Activated CD4-positive, alpha-beta memory T cell treated with anti-CD3 and anti-CD28 coated beads for 36 hours (primary cell): ENCODE measurements around the gene ANK3. TPM values are rescaled to one million over a fixed set of nuclear protein-coding genes. Genes with fewer than 3 reads are reported as not detected.
A peak's percentile ranks its signal among the peaks of the same experiment; 100 is the strongest.

ENCODE experiments used
- CTCF ChIA-PET: fragments of 350-600 bp; sonication (Branson Sonifier 250); formaldehyde crosslinking; loops from one replicate; lab custom pipeline; 2021; ENCODE audit warnings: antibody characterized with exemption, inconsistent platforms; lab: Charles Lee
- POLR2A ChIA-PET: fragments of 350-600 bp; sonication (Branson Sonifier 250); formaldehyde crosslinking; loops from one replicate; lab custom pipeline; 2021; ENCODE audit warnings: antibody characterized with exemption; lab: Charles Lee
- DNase-seq: peaks from one replicate; pipeline ENCODE4 v3.0.0-alpha.2; 2020
- H3K27ac Mint-ChIP-seq: one replicate; pipeline ENCODE4 v1.8.0; 2021; ENCODE audit warnings: mixed read lengths
- H3K27me3 Mint-ChIP-seq: one replicate; pipeline ENCODE4 v1.8.0; 2021; ENCODE audit warnings: mixed read lengths
- H3K36me3 Mint-ChIP-seq: one replicate; pipeline ENCODE4 v1.8.0; 2021; ENCODE audit warnings: mixed read lengths
- H3K4me1 Mint-ChIP-seq: one replicate; pipeline ENCODE4 v1.8.0; 2021; ENCODE audit warnings: low read depth, mixed read lengths
- H3K4me3 Mint-ChIP-seq: one replicate; pipeline ENCODE4 v1.8.0; 2021; ENCODE audit warnings: mild to moderate bottlenecking, mixed read lengths
- H3K9me3 Mint-ChIP-seq: one replicate; pipeline ENCODE4 v1.8.0; 2021; ENCODE audit warnings: mixed read lengths
- intact Hi-C: fragments of 100-400 bp; cut with micrococcal nuclease; formaldehyde crosslinking; loops from one replicate; pipeline ENCODE4 v1.15.1; 2023
- total RNA-seq, 2 experiments: library from RNA; stranded (reverse); gene quantifications; one replicate each; pipeline ENCODE4 v1.2.3, GENCODE V29; 2021

ANK3 gene
- total RNA-seq, 2 experiments from 2014 or later = 18.5 to 21.2 TPM

- no peak for DNase-seq
- no peaks in the 10 kb centered on the region for H3K27me3 Mint-ChIP-seq
- ChIA-PET POLR2A (no interaction called here), CTCF (no interaction called here)
- no peaks in the 10 kb centered on the region for H3K9me3 Mint-ChIP-seq
- peaks cover 4% of the 10 kb centered on the region for H3K36me3 Mint-ChIP-seq
- H3K4me1 Mint-ChIP-seq = no peaks in the 10 kb centered on the region
- intact Hi-C loops = no loop called here
- H3K27ac Mint-ChIP-seq = no peak overlapping the region
- H3K4me3 Mint-ChIP-seq = no peak overlapping the region
Observed at GRCh38 chr10:60254776-60255175, 134.9 kb downstream of the ANK3 start.

- Mint-ChIP-seq H3K4me1 (no peaks in the 10 kb centered on the region), H3K4me3 (no peak overlapping the region), H3K27ac (no peak overlapping the region), H3K27me3 (no peaks in the 10 kb centered on the region), H3K9me3 (no peaks in the 10 kb centered on the region), H3K36me3 (peaks cover 4% of the 10 kb centered on the region)
- CTCF ChIA-PET = no interaction called here
- intact Hi-C loops = no loop called here
- no peak for DNase-seq
- POLR2A ChIA-PET = no interaction called here
Observed at GRCh38 chr10:60253484-60253883, 136.2 kb downstream of the ANK3 start.

DNA sequence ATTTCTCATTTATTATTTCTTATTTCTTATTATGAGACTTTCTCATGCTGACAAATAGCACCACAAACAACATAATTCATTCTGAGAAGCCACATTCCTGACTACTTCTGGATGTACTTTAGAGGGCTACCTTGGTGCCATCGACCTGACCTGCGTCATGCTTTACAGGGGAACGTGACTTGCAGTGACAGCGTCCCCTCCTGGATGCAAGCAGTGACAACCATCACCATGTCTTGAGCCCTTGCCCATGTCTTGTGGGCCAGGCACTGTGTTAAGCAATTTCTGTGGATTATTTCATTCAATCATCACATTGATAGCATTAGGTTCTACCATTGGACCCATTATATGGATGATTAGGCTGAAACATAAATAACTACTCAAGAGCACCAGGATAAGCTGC lies 137.0 kb downstream of the ANK3 start:
- ChIA-PET CTCF (no interaction called here), POLR2A (no interaction called here)
- Mint-ChIP-seq H3K36me3 (peaks cover 4% of the 10 kb centered on the region), H3K27me3 (no peaks in the 10 kb centered on the region), H3K9me3 (no peaks in the 10 kb centered on the region), H3K27ac (no peak overlapping the region), H3K4me3 (no peak overlapping the region), H3K4me1 (no peaks in the 10 kb centered on the region)
- intact Hi-C loops = no loop called here
- DNase-seq = no peak

GRCh38 chr10:60246382-60246781 lies 143.3 kb downstream of the ANK3 start:
- intact Hi-C loops = no loop called here
- Mint-ChIP-seq H3K27me3 (no peaks in the 10 kb centered on the region), H3K27ac (no peak overlapping the region), H3K4me3 (no peak overlapping the region), H3K36me3 (no peaks in the 10 kb centered on the region), H3K9me3 (no peaks in the 10 kb centered on the region), H3K4me1 (peaks cover 3% of the 10 kb centered on the region)
- ChIA-PET POLR2A (no interaction called here), CTCF (no interaction called here)
- no peak for DNase-seq

DNA sequence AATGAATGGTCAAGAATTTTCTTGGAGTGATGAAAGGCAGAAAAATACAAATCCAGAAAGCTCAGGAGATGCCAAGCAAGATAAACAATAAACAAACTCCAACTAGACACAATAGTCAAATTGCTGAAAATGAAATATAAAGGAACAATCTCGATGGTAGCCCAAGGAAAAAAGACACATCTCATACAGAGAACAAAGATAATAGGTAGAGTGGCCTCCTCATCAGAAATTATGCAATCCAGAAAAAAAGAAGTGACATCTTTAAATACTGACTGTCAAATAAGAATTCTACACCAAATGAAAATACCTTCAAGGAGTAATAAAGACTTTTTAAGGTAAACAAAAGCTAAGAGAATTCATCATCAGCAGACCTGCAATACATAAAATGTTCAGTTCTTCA lies 150.4 kb downstream of the ANK3 start:
- CTCF ChIA-PET = interaction anchor here (0.6 to 1.5 kb wide), 3 partner anchors 142 to 989 kb away, joined by 3 read pairs; partner anchors contain the start of gene CDK1
- no peaks in the 10 kb centered on the region for H3K36me3 Mint-ChIP-seq

GRCh38 chr10:60238759-60239100 lies 150.9 kb downstream of the ANK3 start:
- ChIA-PET CTCF (interaction anchor here (0.6 to 1.5 kb wide), 3 partner anchors 141 to 990 kb away, joined by 3 read pairs; partner anchors contain the start of gene CDK1), POLR2A (no interaction called here)
- no peak overlapping the region for H3K4me3 Mint-ChIP-seq
- H3K9me3 Mint-ChIP-seq = no peaks in the 10 kb centered on the region
- no peak overlapping the region for H3K27ac Mint-ChIP-seq
- intact Hi-C loops = loop anchor here (2.0 to 5.0 kb wide), 4 partner anchors 188 to 409 kb away; no protein-coding TSS in a partner anchor
- no peak for DNase-seq
- H3K4me1 Mint-ChIP-seq = peaks cover 31% of the 10 kb centered on the region
- peaks cover 1% of the 10 kb centered on the region for H3K36me3 Mint-ChIP-seq
- H3K27me3 Mint-ChIP-seq = no peaks in the 10 kb centered on the region

More for the DNA sequence above, 150.4 kb downstream of the ANK3 start:
- intact Hi-C loops = loop anchor here (2.0 to 5.0 kb wide), 4 partner anchors 188 to 408 kb away; no protein-coding TSS in a partner anchor
- Mint-ChIP-seq H3K27me3 (no peaks in the 10 kb centered on the region), H3K4me3 (no peak overlapping the region), H3K4me1 (peaks cover 31% of the 10 kb centered on the region), H3K9me3 (no peaks in the 10 kb centered on the region), H3K27ac (no peak overlapping the region)
- DNase-seq = no peak
- POLR2A ChIA-PET = no interaction called here

- CTCF ChIA-PET = interaction anchor here (0.8 to 1.5 kb wide), 4 partner anchors 29 to 540 kb away, joined by 3 to 4 read pairs (median 3); partner anchors contain the start of gene CDK1
- peaks cover 31% of the 10 kb centered on the region for H3K4me1 Mint-ChIP-seq
- intact Hi-C loops = loop anchor here (1.0 to 5.0 kb wide), 5 partner anchors 189 to 540 kb away; partner anchors contain the start of gene CDK1
- no peak overlapping the region for H3K4me3 Mint-ChIP-seq
- peak overlapping the region; percentile 50 for H3K27ac Mint-ChIP-seq
- no peaks in the 10 kb centered on the region for H3K27me3 Mint-ChIP-seq
- peaks cover 1% of the 10 kb centered on the region for H3K36me3 Mint-ChIP-seq
- POLR2A ChIA-PET = interaction anchor here (1.3 kb wide), 1 partner anchor 13 kb away, joined by 4 read pairs; no protein-coding TSS in a partner anchor
- peak; percentile 26 for DNase-seq
- H3K9me3 Mint-ChIP-seq = no peaks in the 10 kb centered on the region
Observed at GRCh38 chr10:60237977-60238758, 151.5 kb downstream of the ANK3 start.

DNA sequence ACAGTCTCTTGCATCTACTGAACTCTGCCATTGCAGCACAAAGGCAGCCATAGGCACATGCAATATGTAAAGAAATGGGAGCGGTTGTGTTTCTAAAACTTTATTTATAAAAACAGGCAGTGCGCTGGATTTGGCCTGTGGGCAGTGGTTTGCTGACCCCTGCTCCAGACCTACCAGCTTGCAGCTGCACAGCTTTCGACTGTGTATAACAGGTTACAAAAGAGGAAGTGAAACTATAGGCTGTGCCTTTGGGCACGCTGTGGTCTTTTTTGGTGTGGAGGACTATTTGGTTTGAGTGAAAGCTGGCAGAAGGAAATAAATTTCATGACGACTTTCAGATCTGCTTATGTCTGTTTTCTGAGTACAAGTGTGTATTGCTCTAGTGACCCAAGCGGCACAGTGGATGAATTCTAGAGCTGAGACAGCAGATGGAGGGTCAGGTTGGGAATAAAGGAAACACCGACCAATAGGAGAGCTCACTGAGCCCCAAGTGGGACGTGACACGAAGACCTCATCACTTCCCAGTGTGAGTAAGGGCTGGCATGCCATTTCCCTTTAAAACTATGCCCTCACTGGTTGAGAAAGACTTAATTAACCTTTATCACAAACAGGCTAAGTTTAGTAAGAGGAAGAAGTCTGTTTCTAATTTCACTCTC lies 152.7 kb downstream of the ANK3 start:
- Mint-ChIP-seq H3K36me3 (peaks cover 1% of the 10 kb centered on the region), H3K4me1 (peaks cover 28% of the 10 kb centered on the region), H3K27me3 (no peaks in the 10 kb centered on the region), H3K4me3 (peak overlapping the region; percentile 52), H3K27ac (peak overlapping the region; percentile 18), H3K9me3 (no peaks in the 10 kb centered on the region)
- ChIA-PET CTCF (interaction anchor here (1.3 kb wide), 1 partner anchor 189 kb away, joined by 4 read pairs; no protein-coding TSS in a partner anchor), POLR2A (interaction anchor here (1.3 kb wide), 1 partner anchor 12 kb away, joined by 4 read pairs; no protein-coding TSS in a partner anchor)
- intact Hi-C loops = loop anchor here (1.0 to 5.0 kb wide), 3 partner anchors 300 to 541 kb away; partner anchors contain the start of gene CDK1
- peak; percentile 38 for DNase-seq

- H3K36me3 Mint-ChIP-seq = peaks cover 1% of the 10 kb centered on the region
- no peaks in the 10 kb centered on the region for H3K27me3 Mint-ChIP-seq
- H3K4me3 Mint-ChIP-seq = no peak overlapping the region
- POLR2A ChIA-PET = no interaction called here
- no peaks in the 10 kb centered on the region for H3K9me3 Mint-ChIP-seq
- CTCF ChIA-PET = no interaction called here
- peaks cover 28% of the 10 kb centered on the region for H3K4me1 Mint-ChIP-seq
- intact Hi-C loops = loop anchor here (5.0 kb wide), 2 partner anchors 302 to 412 kb away; no protein-coding TSS in a partner anchor
- H3K27ac Mint-ChIP-seq = no peak overlapping the region
- no peak for DNase-seq
Observed at GRCh38 chr10:60235001-60235400, 154.7 kb downstream of the ANK3 start.

DNA sequence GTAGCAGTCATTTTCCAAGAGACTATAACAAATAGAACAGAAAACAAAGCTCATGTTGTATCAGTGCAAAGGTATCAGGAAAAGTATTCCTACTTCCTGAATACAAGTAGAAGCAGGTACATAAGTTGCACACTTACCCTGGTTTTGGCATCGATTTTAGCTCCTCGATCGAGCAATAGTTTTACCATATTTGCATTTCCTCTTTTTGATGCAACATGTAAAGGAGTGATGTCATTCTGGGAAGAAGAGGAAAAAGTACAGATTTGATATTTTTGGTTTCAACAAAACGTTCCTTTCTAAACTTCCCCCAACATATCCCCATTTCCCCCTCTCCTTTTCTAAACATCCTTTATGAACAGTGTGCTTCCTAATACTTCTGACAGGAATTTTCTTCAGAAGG lies 155.1 kb downstream of the ANK3 start:
- intact Hi-C loops = no loop called here
- Mint-ChIP-seq H3K4me1 (peaks cover 28% of the 10 kb centered on the region), H3K4me3 (no peak overlapping the region), H3K9me3 (no peaks in the 10 kb centered on the region), H3K27ac (no peak overlapping the region), H3K27me3 (no peaks in the 10 kb centered on the region), H3K36me3 (peaks cover 1% of the 10 kb centered on the region)
- DNase-seq = no peak
- CTCF ChIA-PET = no interaction called here
- POLR2A ChIA-PET = no interaction called here

DNA sequence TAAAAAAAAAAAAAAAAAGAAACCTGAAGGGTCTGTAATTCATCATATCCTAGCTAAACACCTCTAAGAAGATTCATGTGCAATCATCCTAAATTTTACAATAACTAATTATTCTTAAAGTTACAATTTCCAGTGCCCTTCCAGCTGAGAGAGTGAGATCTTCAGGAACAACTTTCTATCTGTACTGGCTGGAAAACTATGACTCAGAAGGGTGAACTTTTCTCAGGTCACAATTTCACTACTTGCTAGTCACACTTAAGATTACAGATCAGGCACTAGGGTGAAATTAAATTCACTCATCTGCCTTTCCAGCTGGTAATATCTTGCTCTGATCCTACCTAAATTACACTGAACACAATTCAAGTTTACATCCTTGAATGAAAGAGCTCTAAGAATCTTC lies 158.8 kb downstream of the ANK3 start:
- ChIA-PET CTCF (no interaction called here), POLR2A (no interaction called here)

GRCh38 chr10:60224066-60224705 lies 165.5 kb downstream of the ANK3 start:
- DNase-seq = no peak
- Mint-ChIP-seq H3K36me3 (no peaks in the 10 kb centered on the region), H3K27ac (no peak overlapping the region), H3K9me3 (no peaks in the 10 kb centered on the region), H3K27me3 (no peaks in the 10 kb centered on the region), H3K4me1 (no peaks in the 10 kb centered on the region), H3K4me3 (no peak overlapping the region)
- ChIA-PET CTCF (no interaction called here), POLR2A (interaction anchor here (0.6 to 1.0 kb wide), 2 partner anchors 14 to 121 kb away, joined by 3 to 4 read pairs; no protein-coding TSS in a partner anchor)
- intact Hi-C loops = no loop called here

More for the DNA sequence above, 158.8 kb downstream of the ANK3 start:
- intact Hi-C loops = no loop called here
- H3K4me1 Mint-ChIP-seq = no peaks in the 10 kb centered on the region
- H3K27ac Mint-ChIP-seq = no peak overlapping the region
- no peak overlapping the region for H3K4me3 Mint-ChIP-seq
- H3K36me3 Mint-ChIP-seq = peaks cover 1% of the 10 kb centered on the region
- no peaks in the 10 kb centered on the region for H3K9me3 Mint-ChIP-seq
- no peak for DNase-seq
- H3K27me3 Mint-ChIP-seq = no peaks in the 10 kb centered on the region
